Liver (tissue), 3 donors: ENCODE results near the gene PTK7.

Experiments used
- CTCF ChIP-seq: fragments of 150-350 bp; IDR thresholded peaks from 2 replicates; pipeline ENCODE4 v1.5.1; 2017; ENCODE audit warnings: improper control_type of control experiment, low read depth, low read length; ENCODE audit not compliant: missing input control
- GABPA ChIP-seq, 2 donors: IDR thresholded peaks in 1 of 2; conservative IDR thresholded peaks in 1 of 2; 2 replicates each; pipeline ENCODE4 v1.6.1; 2016; ENCODE audit warnings: antibody characterized with exemption in 2 of 2, mild to moderate bottlenecking in 1 of 2, moderate library complexity in 1 of 2
- JUND ChIP-seq, 2 donors: IDR thresholded peaks; 2 replicates each; pipeline ENCODE4 v1.6.1; 2016; ENCODE audit warnings: antibody characterized with exemption in 2 of 2
- SP1 ChIP-seq: IDR thresholded peaks from 2 replicates; pipeline ENCODE4 v1.6.1; 2018; ENCODE audit warnings: antibody characterized with exemption, mild to moderate bottlenecking
- TAF1 ChIP-seq: conservative IDR thresholded peaks from 2 replicates; pipeline ENCODE4 v1.6.1; 2016; ENCODE audit warnings: antibody characterized with exemption, mild to moderate bottlenecking
- TF ChIP-seq, protein P1 (sequence below): IDR thresholded peaks from 2 replicates; pipeline ENCODE4 v1.6.1; 2016; ENCODE audit warnings: antibody characterized with exemption, mild to moderate bottlenecking
- donor health status: healthy.
- donor health status: healthy.

- no peak for TF ChIP-seq CTCF
- TF ChIP-seq TAF1 = no peak
- TF ChIP-seq, protein P1, sequence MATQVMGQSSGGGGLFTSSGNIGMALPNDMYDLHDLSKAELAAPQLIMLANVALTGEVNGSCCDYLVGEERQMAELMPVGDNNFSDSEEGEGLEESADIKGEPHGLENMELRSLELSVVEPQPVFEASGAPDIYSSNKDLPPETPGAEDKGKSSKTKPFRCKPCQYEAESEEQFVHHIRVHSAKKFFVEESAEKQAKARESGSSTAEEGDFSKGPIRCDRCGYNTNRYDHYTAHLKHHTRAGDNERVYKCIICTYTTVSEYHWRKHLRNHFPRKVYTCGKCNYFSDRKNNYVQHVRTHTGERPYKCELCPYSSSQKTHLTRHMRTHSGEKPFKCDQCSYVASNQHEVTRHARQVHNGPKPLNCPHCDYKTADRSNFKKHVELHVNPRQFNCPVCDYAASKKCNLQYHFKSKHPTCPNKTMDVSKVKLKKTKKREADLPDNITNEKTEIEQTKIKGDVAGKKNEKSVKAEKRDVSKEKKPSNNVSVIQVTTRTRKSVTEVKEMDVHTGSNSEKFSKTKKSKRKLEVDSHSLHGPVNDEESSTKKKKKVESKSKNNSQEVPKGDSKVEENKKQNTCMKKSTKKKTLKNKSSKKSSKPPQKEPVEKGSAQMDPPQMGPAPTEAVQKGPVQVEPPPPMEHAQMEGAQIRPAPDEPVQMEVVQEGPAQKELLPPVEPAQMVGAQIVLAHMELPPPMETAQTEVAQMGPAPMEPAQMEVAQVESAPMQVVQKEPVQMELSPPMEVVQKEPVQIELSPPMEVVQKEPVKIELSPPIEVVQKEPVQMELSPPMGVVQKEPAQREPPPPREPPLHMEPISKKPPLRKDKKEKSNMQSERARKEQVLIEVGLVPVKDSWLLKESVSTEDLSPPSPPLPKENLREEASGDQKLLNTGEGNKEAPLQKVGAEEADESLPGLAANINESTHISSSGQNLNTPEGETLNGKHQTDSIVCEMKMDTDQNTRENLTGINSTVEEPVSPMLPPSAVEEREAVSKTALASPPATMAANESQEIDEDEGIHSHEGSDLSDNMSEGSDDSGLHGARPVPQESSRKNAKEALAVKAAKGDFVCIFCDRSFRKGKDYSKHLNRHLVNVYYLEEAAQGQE = no peak
- no peak for TF ChIP-seq GABPA (IDR thresholded peaks at IDR 0.05 in 1 of 2, conservative IDR thresholded peaks at IDR 0.05 in 1 of 2)
- no peak for TF ChIP-seq JUND (IDR thresholded peaks at IDR 0.05)
- TF ChIP-seq SP1 = no peak
Measured at GRCh38 chr6:43146261-43146660, 70.1 kb downstream of the PTK7 start.
